ENCODE results near the gene DBNDD2. TPM values are rescaled to one million over a fixed set of nuclear protein-coding genes. Genes with fewer than 3 reads are reported as not detected.

The DBNDD2 gene
- total RNA-seq, 1 experiment from 2014 or later = 58.7 TPM

GRCh38 chr20:45423700-45424099 is 15.6 kb downstream of the DBNDD2 start:
- no peak for DNase-seq (ENCODE audit: low spot score)
- POLR2A ChIA-PET = no interaction called here
- Mint-ChIP-seq H3K9me3 (no peaks in the 10 kb centered on the region), H3K4me3 (no peak overlapping the region), H3K4me1 (no peaks in the 10 kb centered on the region), H3K27me3 (ENCODE audit: low read depth) (no peaks in the 10 kb centered on the region), H3K27ac (no peak overlapping the region), H3K36me3 (peaks cover 47% of the 10 kb centered on the region)
- CTCF ChIA-PET = interaction anchor here (1.2 kb wide), 1 partner anchor 13 kb away, joined by 3 read pairs; no protein-coding TSS in a partner anchor
- TF ChIP-seq ATF6 (CRISPR knock-in tag; IDR thresholded peaks at IDR 0.05) (no peak), FOXJ3 (CRISPR knock-in tag; IDR thresholded peaks at IDR 0.05; ENCODE audit: borderline replicate concordance) (no peak), FOXP4 (CRISPR knock-in tag; IDR thresholded peaks at IDR 0.05) (no peak), TCF7 (CRISPR knock-in tag; IDR thresholded peaks at IDR 0.05; ENCODE audit: low read depth) (no peak), ZNF532 (CRISPR knock-in tag; IDR thresholded peaks at IDR 0.05; ENCODE audit: borderline replicate concordance) (no peak), OVOL2 (CRISPR knock-in tag; IDR thresholded peaks at IDR 0.05; ENCODE audit: borderline replicate concordance) (no peak), ZNF512 (CRISPR knock-in tag; IDR thresholded peaks at IDR 0.05; ENCODE audit: borderline replicate concordance) (no peak), CREB1 (CRISPR knock-in tag; IDR thresholded peaks at IDR 0.05) (no peak), E2F4 (CRISPR knock-in tag; IDR thresholded peaks at IDR 0.05; ENCODE audit: borderline replicate concordance, low read depth) (no peak), ZNF219 (CRISPR knock-in tag; IDR thresholded peaks at IDR 0.05; ENCODE audit: borderline replicate concordance) (no peak), ZMAT4 (CRISPR knock-in tag; IDR thresholded peaks at IDR 0.05) (no peak), ZNF671 (CRISPR knock-in tag; IDR thresholded peaks at IDR 0.05) (no peak), KAT7 (CRISPR knock-in tag; IDR thresholded peaks at IDR 0.05; ENCODE audit: borderline replicate concordance) (no peak)
- ATAC-seq = no peak

- no peak overlapping the region for H3K27ac Mint-ChIP-seq
- POLR2A ChIA-PET = no interaction called here
- DNase-seq (ENCODE audit: low spot score) = no peak
- peaks cover 34% of the 10 kb centered on the region for H3K36me3 Mint-ChIP-seq
- no peaks in the 10 kb centered on the region for H3K27me3 Mint-ChIP-seq (ENCODE audit: low read depth)
- CTCF ChIA-PET = interaction anchor here (0.6 to 5.1 kb wide), 2 partner anchors 12 to 52 kb away, joined by 4 to 18 read pairs; no protein-coding TSS in a partner anchor
- no peak overlapping the region for H3K4me3 Mint-ChIP-seq
- no peak for ATAC-seq
- H3K4me1 Mint-ChIP-seq = no peaks in the 10 kb centered on the region
- no peaks in the 10 kb centered on the region for H3K9me3 Mint-ChIP-seq
- no peak for TF ChIP-seq STAT6 (CRISPR knock-in tag; conservative IDR thresholded peaks at IDR 0.05; ENCODE audit: low read depth)
- TF ChIP-seq ATF3 (CRISPR knock-in tag; conservative IDR thresholded peaks at IDR 0.05) = no peak
- no peak for TF ChIP-seq GRHL2 (CRISPR knock-in tag; IDR thresholded peaks at IDR 0.05; ENCODE audit: insufficient replicate concordance, severe bottlenecking)
- no peak for TF ChIP-seq ZNF423 (CRISPR knock-in tag; IDR thresholded peaks at IDR 0.05)
- TF ChIP-seq FOXK1 (CRISPR knock-in tag; IDR thresholded peaks at IDR 0.05) = no peak
These were observed 17.5 kb downstream of the DBNDD2 start for GRCh38 chr20:45425561-45425960.
